ENCODE measurements around the gene TSPAN31. TPM values are rescaled to one million over a fixed set of nuclear protein-coding genes. Genes with fewer than 3 reads are reported as not detected.

The TSPAN31 gene
- total RNA-seq, 1 donor from 2014 or later, result 42.3 TPM

- H3K27ac ChIP-seq, result peak overlapping the region in 1 of 2 donors; percentile 13
- H3K36me3 ChIP-seq, result peaks cover 10 to 13% of the 10 kb centered on the region in 2 donors
- H3K9me3 ChIP-seq, result no peaks in the 10 kb centered on the region
- H3K4me1 ChIP-seq, result peaks cover 7 to 14% of the 10 kb centered on the region in 2 donors
- intact Hi-C loops (cut with DNase I), result loop anchor here (1.0 kb wide), 1 partner anchor 124 kb away; no protein-coding TSS in a partner anchor
- no peak for TF ChIP-seq CTCF (IDR thresholded peaks at IDR 0.05)
- H3K27me3 ChIP-seq, result no peaks in the 10 kb centered on the region
- no peak for DNase-seq (ENCODE audit: low spot score in 2 of 2)
- no peak overlapping the region for H3K4me3 ChIP-seq
Observed at GRCh38 chr12:57781801-57782200, 37.0 kb downstream of the TSPAN31 start.

- no peak for TF ChIP-seq CTCF (IDR thresholded peaks at IDR 0.05)
- H3K36me3 ChIP-seq, result peaks cover 14 to 18% of the 10 kb centered on the region in 2 donors
- intact Hi-C loops (cut with DNase I), result loop anchor here (1.0 kb wide), 1 partner anchor 123 kb away; no protein-coding TSS in a partner anchor
- H3K9me3 ChIP-seq, result no peaks in the 10 kb centered on the region
- peaks cover 7 to 14% of the 10 kb centered on the region in 2 donors for H3K4me1 ChIP-seq
- peak overlapping the region; percentile 77 to 97 for H3K4me3 ChIP-seq
- H3K27ac ChIP-seq, result peak overlapping the region in 1 of 2 donors; percentile 13
- no peaks in the 10 kb centered on the region for H3K27me3 ChIP-seq
- DNase-seq (ENCODE audit: low spot score in 2 of 2), result no peak
Observed at GRCh38 chr12:57782243-57782607, 37.4 kb downstream of the TSPAN31 start.

GRCh38 chr12:57782608-57783465, 38.0 kb downstream of the TSPAN31 start, which contains the start of gene TSFM:
TSFM (plus strand) TSS chr12:57782787; CDS start chr12:57782802, 15 bp downstream.
- H3K36me3 ChIP-seq, result peaks cover 20 to 24% of the 10 kb centered on the region in 2 donors
- intact Hi-C loops (cut with DNase I), result loop anchor here (1.0 kb wide), 1 partner anchor 122 kb away; no protein-coding TSS in a partner anchor

DNA sequence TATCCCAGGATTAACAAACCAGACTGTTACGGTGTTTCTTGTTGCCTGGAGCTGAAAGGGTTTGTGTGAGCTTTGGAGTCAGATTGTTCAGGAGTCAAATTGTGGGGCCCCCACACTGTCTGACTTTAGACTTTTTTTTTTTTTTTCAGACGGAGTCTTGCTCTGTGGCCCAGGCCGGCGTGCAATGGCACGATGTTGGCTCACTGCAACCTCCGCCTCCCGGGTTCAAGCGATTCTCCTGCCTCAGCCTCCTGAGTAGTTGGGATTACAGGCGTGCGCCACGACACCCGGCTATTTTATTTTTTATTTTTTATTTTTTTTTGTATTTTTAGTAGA, 38.6 kb downstream of the TSPAN31 start:
- no peak for DNase-seq (ENCODE audit: low spot score in 2 of 2)
- Histone ChIP-seq H3K4me1 (peaks cover 7 to 14% of the 10 kb centered on the region in 2 donors), H3K27me3 (no peaks in the 10 kb centered on the region), H3K9me3 (no peaks in the 10 kb centered on the region), H3K4me3 (peak overlapping the region; percentile 77 to 97), H3K36me3 (peaks cover 26 to 28% of the 10 kb centered on the region in 2 donors), H3K27ac (no peak overlapping the region)
- intact Hi-C loops (cut with DNase I), result no loop called here
- TF ChIP-seq CTCF (IDR thresholded peaks at IDR 0.05), result no peak

More at GRCh38 chr12:57782608-57783465, 38.0 kb downstream of the TSPAN31 start, which contains the start of gene TSFM:
- TF ChIP-seq CTCF (IDR thresholded peaks at IDR 0.05), result peak; percentile 89 to 93 (median 91)
- Histone ChIP-seq H3K4me1 (peaks cover 7 to 14% of the 10 kb centered on the region in 2 donors), H3K4me3 (peak within 1 kb of the TSS; percentile 77 to 97), H3K27ac (peak within 1 kb of the TSS; percentile 48 to 70), H3K27me3 (no peaks in the 10 kb centered on the region), H3K9me3 (no peaks in the 10 kb centered on the region)
- peak; percentile 75 to 97 for DNase-seq (ENCODE audit: low spot score in 2 of 2)

DNA sequence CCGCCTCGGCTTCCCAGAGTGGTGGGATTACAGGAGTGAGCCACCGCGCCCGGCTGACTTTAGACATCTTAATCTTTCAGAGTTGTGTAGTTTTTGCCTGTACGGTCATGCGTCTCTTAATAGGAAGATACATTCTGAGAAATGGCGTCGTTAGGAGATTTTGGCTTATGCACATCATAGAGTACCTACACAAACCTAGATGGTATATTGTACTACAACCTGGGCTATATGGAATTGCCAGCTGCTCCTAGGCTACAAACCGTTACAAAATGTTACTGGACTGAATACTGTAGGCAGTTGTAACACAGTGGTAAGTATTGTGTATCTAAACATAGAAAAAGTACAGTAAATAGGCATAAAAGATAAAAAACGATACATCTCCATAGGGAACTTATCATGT, 39.0 kb downstream of the TSPAN31 start:
- no peaks in the 10 kb centered on the region for H3K9me3 ChIP-seq
- peaks cover 29 to 33% of the 10 kb centered on the region in 2 donors for H3K36me3 ChIP-seq
- H3K27ac ChIP-seq, result no peak overlapping the region
- H3K4me3 ChIP-seq, result peak overlapping the region in 1 of 2 donors; percentile 97
- H3K4me1 ChIP-seq, result peaks cover 7 to 14% of the 10 kb centered on the region in 2 donors
- no peak for TF ChIP-seq CTCF (IDR thresholded peaks at IDR 0.05)
- H3K27me3 ChIP-seq, result no peaks in the 10 kb centered on the region
- intact Hi-C loops (cut with DNase I), result no loop called here
- no peak for DNase-seq (ENCODE audit: low spot score in 2 of 2)
